Body of pancreas (tissue), 4 donors: ENCODE measurements around the gene TEAD1.

Source experiments
- POLR2A ChIP-seq, 3 donors: fragments of 450-650 bp; IDR thresholded peaks; one replicate each; pipeline ENCODE4 v1.6.1; 2016; ENCODE audit warnings: antibody characterized with exemption in 3 of 3, mild to moderate bottlenecking in 2 of 3
- TF ChIP-seq, protein P1 (sequence below), 7 experiments: fragments of 450-650 bp in 4 of 7; fragments of 200-600 bp in 3 of 7; sonication (generic) in 3 of 7; IDR thresholded peaks; one replicate each; pipeline ENCODE4 v1.5.1; 2016 to 2019; ENCODE audit warnings: antibody characterized with exemption in 7 of 7

GRCh38 chr11:12812849-12813248 lies 138.6 kb downstream of the TEAD1 start:
- no peak for TF ChIP-seq POLR2A (IDR thresholded peaks at IDR 0.05)
- TF ChIP-seq, protein P1, sequence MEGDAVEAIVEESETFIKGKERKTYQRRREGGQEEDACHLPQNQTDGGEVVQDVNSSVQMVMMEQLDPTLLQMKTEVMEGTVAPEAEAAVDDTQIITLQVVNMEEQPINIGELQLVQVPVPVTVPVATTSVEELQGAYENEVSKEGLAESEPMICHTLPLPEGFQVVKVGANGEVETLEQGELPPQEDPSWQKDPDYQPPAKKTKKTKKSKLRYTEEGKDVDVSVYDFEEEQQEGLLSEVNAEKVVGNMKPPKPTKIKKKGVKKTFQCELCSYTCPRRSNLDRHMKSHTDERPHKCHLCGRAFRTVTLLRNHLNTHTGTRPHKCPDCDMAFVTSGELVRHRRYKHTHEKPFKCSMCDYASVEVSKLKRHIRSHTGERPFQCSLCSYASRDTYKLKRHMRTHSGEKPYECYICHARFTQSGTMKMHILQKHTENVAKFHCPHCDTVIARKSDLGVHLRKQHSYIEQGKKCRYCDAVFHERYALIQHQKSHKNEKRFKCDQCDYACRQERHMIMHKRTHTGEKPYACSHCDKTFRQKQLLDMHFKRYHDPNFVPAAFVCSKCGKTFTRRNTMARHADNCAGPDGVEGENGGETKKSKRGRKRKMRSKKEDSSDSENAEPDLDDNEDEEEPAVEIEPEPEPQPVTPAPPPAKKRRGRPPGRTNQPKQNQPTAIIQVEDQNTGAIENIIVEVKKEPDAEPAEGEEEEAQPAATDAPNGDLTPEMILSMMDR (IDR thresholded peaks at IDR 0.05) = no peak
